ENCODE data around the gene SPON1. TPM values are rescaled to one million over a fixed set of nuclear protein-coding genes. Genes with fewer than 3 reads are reported as not detected.
"Not testable (repeated sequence)": the region's sequence is repeated elsewhere in the genome, so short reads cannot be mapped to it uniquely, and the experiment has no call there.

The SPON1 gene
- polyA plus RNA-seq, 1 donor from 2014 or later: 0.19 TPM

- Mint-ChIP-seq H3K36me3 (no peaks in the 10 kb centered on the region), H3K4me1 (no peaks in the 10 kb centered on the region), H3K9me3 (peaks cover 0 to 7% (median 0%) of the 10 kb centered on the region in 3 donors), H3K4me3 (no peak overlapping the region), H3K27me3 (peaks cover 13% of the 10 kb centered on the region), H3K27ac (no peak overlapping the region)
Observed at GRCh38 chr11:14089690-14090462, 127.4 kb downstream of the SPON1 start.

GRCh38 chr11:14090631-14091030 is 128.1 kb downstream of the SPON1 start:
- Mint-ChIP-seq H3K4me3 (peak overlapping the region in 1 of 4 donors; percentile 14), H3K27me3 (peaks cover 13% of the 10 kb centered on the region)
- not testable (repeated sequence) for H3K4me1 Mint-ChIP-seq, H3K27ac Mint-ChIP-seq, H3K36me3 Mint-ChIP-seq, H3K9me3 Mint-ChIP-seq

GRCh38 chr11:14093065-14093464 is 130.5 kb downstream of the SPON1 start:
- Mint-ChIP-seq H3K4me1 (no peaks in the 10 kb centered on the region), H3K27me3 (peaks cover 10% of the 10 kb centered on the region), H3K36me3 (no peaks in the 10 kb centered on the region), H3K9me3 (no peaks in the 10 kb centered on the region), H3K27ac (no peak overlapping the region), H3K4me3 (no peak overlapping the region)

GRCh38 chr11:14094481-14095037 is 132.0 kb downstream of the SPON1 start:
- no peaks in the 10 kb centered on the region for H3K9me3 Mint-ChIP-seq
- no peaks in the 10 kb centered on the region for H3K4me1 Mint-ChIP-seq
- no peaks in the 10 kb centered on the region for H3K36me3 Mint-ChIP-seq
- no peak overlapping the region for H3K4me3 Mint-ChIP-seq
- H3K27ac Mint-ChIP-seq: no peak overlapping the region
- peaks cover 9% of the 10 kb centered on the region for H3K27me3 Mint-ChIP-seq

GRCh38 chr11:14095882-14096281 is 133.4 kb downstream of the SPON1 start:
- H3K27me3 Mint-ChIP-seq: peaks cover 5% of the 10 kb centered on the region

GRCh38 chr11:14096606-14097005 is 134.1 kb downstream of the SPON1 start:
- Mint-ChIP-seq H3K36me3 (peaks cover 2% of the 10 kb centered on the region), H3K4me1 (no peaks in the 10 kb centered on the region), H3K27ac (no peak overlapping the region), H3K4me3 (no peak overlapping the region), H3K9me3 (no peaks in the 10 kb centered on the region), H3K27me3 (peaks cover 5% of the 10 kb centered on the region)

More at GRCh38 chr11:14095882-14096281, 133.4 kb downstream of the SPON1 start:
- Mint-ChIP-seq H3K9me3 (no peaks in the 10 kb centered on the region), H3K36me3 (no peaks in the 10 kb centered on the region), H3K27ac (no peak overlapping the region), H3K4me3 (no peak overlapping the region), H3K4me1 (no peaks in the 10 kb centered on the region)

GRCh38 chr11:14101388-14101787 is 138.9 kb downstream of the SPON1 start:
- H3K9me3 Mint-ChIP-seq: peaks cover 0 to 4% (median 0%) of the 10 kb centered on the region in 3 donors
- no peak overlapping the region for H3K4me3 Mint-ChIP-seq
- H3K4me1 Mint-ChIP-seq: no peaks in the 10 kb centered on the region
- H3K27ac Mint-ChIP-seq: no peak overlapping the region
- H3K36me3 Mint-ChIP-seq: peaks cover 2% of the 10 kb centered on the region
- H3K27me3 Mint-ChIP-seq: peaks cover 4% of the 10 kb centered on the region

GRCh38 chr11:14102766-14103165 is 140.2 kb downstream of the SPON1 start:
- Mint-ChIP-seq H3K4me1 (no peaks in the 10 kb centered on the region), H3K4me3 (no peak overlapping the region), H3K9me3 (peaks cover 0 to 4% (median 0%) of the 10 kb centered on the region in 3 donors), H3K27me3 (peaks cover 2% of the 10 kb centered on the region), H3K36me3 (peaks cover 2% of the 10 kb centered on the region), H3K27ac (no peak overlapping the region)

GRCh38 chr11:14105446-14105845 is 142.9 kb downstream of the SPON1 start:
- H3K4me3 Mint-ChIP-seq: no peak overlapping the region
- peaks cover 2% of the 10 kb centered on the region for H3K36me3 Mint-ChIP-seq
- H3K4me1 Mint-ChIP-seq: no peaks in the 10 kb centered on the region
- peaks cover 0 to 4% (median 0%) of the 10 kb centered on the region in 3 donors for H3K9me3 Mint-ChIP-seq
- peaks cover 3% of the 10 kb centered on the region for H3K27me3 Mint-ChIP-seq
- H3K27ac Mint-ChIP-seq: no peak overlapping the region

GRCh38 chr11:14106303-14107049 is 144.0 kb downstream of the SPON1 start:
- H3K27ac Mint-ChIP-seq: no peak overlapping the region
- no peaks in the 10 kb centered on the region for H3K4me1 Mint-ChIP-seq
- peaks cover 3% of the 10 kb centered on the region for H3K27me3 Mint-ChIP-seq
- peaks cover 0 to 4% (median 0%) of the 10 kb centered on the region in 3 donors for H3K9me3 Mint-ChIP-seq
- no peak overlapping the region for H3K4me3 Mint-ChIP-seq
- peaks cover under 1% of the 10 kb centered on the region for H3K36me3 Mint-ChIP-seq

GRCh38 chr11:14107050-14107430 is 144.5 kb downstream of the SPON1 start:
- Mint-ChIP-seq H3K27me3 (peaks cover 4% of the 10 kb centered on the region), H3K4me1 (no peaks in the 10 kb centered on the region), H3K9me3 (peaks cover 0 to 4% (median 0%) of the 10 kb centered on the region in 3 donors), H3K4me3 (no peak overlapping the region), H3K36me3 (no peaks in the 10 kb centered on the region), H3K27ac (no peak overlapping the region)

- Mint-ChIP-seq H3K4me1 (no peaks in the 10 kb centered on the region), H3K27ac (no peak overlapping the region), H3K9me3 (peaks cover 0 to 3% (median 0%) of the 10 kb centered on the region in 3 donors), H3K27me3 (peaks cover 7% of the 10 kb centered on the region), H3K4me3 (no peak overlapping the region), H3K36me3 (no peaks in the 10 kb centered on the region)
Observed at GRCh38 chr11:14109742-14110141, 147.2 kb downstream of the SPON1 start.

GRCh38 chr11:14110629-14111028 is 148.1 kb downstream of the SPON1 start:
- peaks cover 7% of the 10 kb centered on the region for H3K27me3 Mint-ChIP-seq
- no peaks in the 10 kb centered on the region for H3K9me3 Mint-ChIP-seq
- H3K4me1 Mint-ChIP-seq: no peaks in the 10 kb centered on the region
- H3K4me3 Mint-ChIP-seq: no peak overlapping the region
- H3K36me3 Mint-ChIP-seq: no peaks in the 10 kb centered on the region
- no peak overlapping the region for H3K27ac Mint-ChIP-seq

- peaks cover 10% of the 10 kb centered on the region for H3K27me3 Mint-ChIP-seq
- no peaks in the 10 kb centered on the region for H3K36me3 Mint-ChIP-seq
- H3K4me1 Mint-ChIP-seq: no peaks in the 10 kb centered on the region
- peaks cover 0 to 5% (median 4%) of the 10 kb centered on the region in 3 donors for H3K9me3 Mint-ChIP-seq
- no peak overlapping the region for H3K27ac Mint-ChIP-seq
- no peak overlapping the region for H3K4me3 Mint-ChIP-seq
Observed at GRCh38 chr11:14111496-14111895, 149.0 kb downstream of the SPON1 start.

GRCh38 chr11:14112721-14113120 is 150.2 kb downstream of the SPON1 start:
- H3K4me3 Mint-ChIP-seq: no peak overlapping the region
- no peaks in the 10 kb centered on the region for H3K4me1 Mint-ChIP-seq
- peaks cover 11% of the 10 kb centered on the region for H3K27me3 Mint-ChIP-seq
- H3K27ac Mint-ChIP-seq: no peak overlapping the region
- H3K36me3 Mint-ChIP-seq: no peaks in the 10 kb centered on the region
- peaks cover 0 to 5% (median 4%) of the 10 kb centered on the region in 3 donors for H3K9me3 Mint-ChIP-seq

All from IgD-negative memory B cell (primary cell).